ENCODE measurements around the gene MRPL49.

Gene MRPL49

GRCh38 chr11:65121865-65122696 lies at the start of gene MRPL49, which contains the start of gene FAU:
TSS of gene MRPL49 (plus strand) at chr11:65122321. CDS start at chr11:65122347, 26 bp downstream.
TSS of gene FAU (minus strand) at chr11:65122134. CDS start at chr11:65121813, 321 bp downstream.
- peak; percentile 99 for DNase-seq

GRCh38 chr11:65072631-65072966 lies 49.5 kb upstream of the MRPL49 start:
- DNase-seq = no peak

- no peak for DNase-seq
Measured at GRCh38 chr11:65077451-65077850, 44.7 kb upstream of the MRPL49 start.

- DNase-seq = no peak
Measured at GRCh38 chr11:65078151-65078550, 44.0 kb upstream of the MRPL49 start.

GRCh38 chr11:65078786-65079342 lies 43.3 kb upstream of the MRPL49 start:
- no peak for DNase-seq

- no peak for DNase-seq
Measured at GRCh38 chr11:65083134-65083833, 38.8 kb upstream of the MRPL49 start.

- peak; percentile 96 for DNase-seq
Measured at GRCh38 chr11:65083834-65084597, 38.1 kb upstream of the MRPL49 start, which contains the start of the genes CDCA5 and ZFPL1. TSS of gene CDCA5 (minus strand) at chr11:65084040. CDS start at chr11:65083978, 62 bp downstream. TSS of gene ZFPL1 (plus strand) at chr11:65084222. CDS start at chr11:65084699, 477 bp downstream.

- no peak for DNase-seq
Measured at GRCh38 chr11:65084598-65085375, 37.3 kb upstream of the MRPL49 start.

- DNase-seq = no peak
Measured at GRCh38 chr11:65085446-65085845, 36.7 kb upstream of the MRPL49 start.

- no peak for DNase-seq
Measured at GRCh38 chr11:65086809-65087208, 35.3 kb upstream of the MRPL49 start.

- DNase-seq = no peak
Measured at GRCh38 chr11:65087216-65087615, 34.9 kb upstream of the MRPL49 start.

- DNase-seq = no peak
Measured at GRCh38 chr11:65087827-65088226, 34.3 kb upstream of the MRPL49 start.

GRCh38 chr11:65089621-65090020 lies 32.5 kb upstream of the MRPL49 start:
- no peak for DNase-seq

GRCh38 chr11:65090628-65091027 lies 31.5 kb upstream of the MRPL49 start:
- DNase-seq = no peak

GRCh38 chr11:65095427-65095826 lies 26.7 kb upstream of the MRPL49 start:
- DNase-seq = no peak

GRCh38 chr11:65095974-65096806 lies 25.9 kb upstream of the MRPL49 start, which contains the start of gene VPS51:
TSS of gene VPS51 (plus strand) at chr11:65096214. CDS start at chr11:65096251, 37 bp downstream.
- DNase-seq = peak; percentile 93

- no peak for DNase-seq
Measured at GRCh38 chr11:65096926-65097325, 25.2 kb upstream of the MRPL49 start.

- DNase-seq = no peak
Measured at GRCh38 chr11:65100674-65101350, 21.3 kb upstream of the MRPL49 start.

GRCh38 chr11:65102142-65103095 lies 19.7 kb upstream of the MRPL49 start:
- peak; percentile 76 for DNase-seq
